GM06990 (cell line): ENCODE results near the gene MUC5AC.
"Not testable (repeated sequence)": the region's sequence is repeated elsewhere in the genome, so short reads cannot be mapped to it uniquely, and the experiment has no call there.

Experiments
- DNase-seq: peaks from one replicate; pipeline ENCODE4 v3.0.0-alpha.2; 2011; ENCODE audit not compliant: insufficient read length; ENCODE audit errors: extremely low read depth
- H3K27me3 ChIP-seq: replicated peaks from 2 replicates; pipeline ENCODE4 v1.6.0; 2011; ENCODE audit warnings: low read length; ENCODE audit not compliant: control insufficient read depth, insufficient read depth
- H3K36me3 ChIP-seq: 2 replicates; pipeline ENCODE4 v1.5.1; 2011; ENCODE audit warnings: low read length; ENCODE audit not compliant: control insufficient read depth, insufficient read depth
- H3K4me3 ChIP-seq: replicated peaks from 2 replicates; pipeline ENCODE4 v1.5.1; 2011; ENCODE audit warnings: low read depth, mild to moderate bottlenecking, control low read depth, low read length
- CTCF ChIP-seq: IDR thresholded peaks from 2 replicates; pipeline ENCODE4 v1.5.1; 2011; ENCODE audit warnings: low read length, control low read depth, mild to moderate bottlenecking, inconsistent platforms; ENCODE audit not compliant: insufficient read depth, poor library complexity, severe bottlenecking

The MUC5AC gene

GRCh38 chr11:1241706-1242105, 84.0 kb downstream of the MUC5AC start:
- Histone ChIP-seq H3K36me3 (no peaks in the 10 kb centered on the region), H3K27me3 (no peaks in the 10 kb centered on the region), H3K4me3 (no peak overlapping the region)
- no peak for TF ChIP-seq CTCF
- DNase-seq = no peak

GRCh38 chr11:1242289-1242688, 84.5 kb downstream of the MUC5AC start:
- H3K27me3 ChIP-seq = no peaks in the 10 kb centered on the region
- H3K4me3 ChIP-seq = no peak overlapping the region
- no peak for TF ChIP-seq CTCF
- DNase-seq = no peak
- no peaks in the 10 kb centered on the region for H3K36me3 ChIP-seq

- not testable (repeated sequence) for DNase-seq, H3K27me3 ChIP-seq, H3K36me3 ChIP-seq, H3K4me3 ChIP-seq
Measured at GRCh38 chr11:1242751-1243150, 85.0 kb downstream of the MUC5AC start.

GRCh38 chr11:1243521-1243920, 85.8 kb downstream of the MUC5AC start:
- not testable (repeated sequence) for H3K36me3 ChIP-seq, DNase-seq, H3K4me3 ChIP-seq, H3K27me3 ChIP-seq

GRCh38 chr11:1244557-1244956, 86.8 kb downstream of the MUC5AC start:
- not testable (repeated sequence) for H3K36me3 ChIP-seq, DNase-seq, H3K27me3 ChIP-seq, H3K4me3 ChIP-seq

- not testable (repeated sequence) for H3K36me3 ChIP-seq
Measured at GRCh38 chr11:1245717-1246116, 88.0 kb downstream of the MUC5AC start.

GRCh38 chr11:1246301-1246700, 88.5 kb downstream of the MUC5AC start:
- not testable (repeated sequence) for H3K4me3 ChIP-seq, H3K36me3 ChIP-seq, DNase-seq, H3K27me3 ChIP-seq

More at GRCh38 chr11:1245717-1246116, 88.0 kb downstream of the MUC5AC start:
- not testable (repeated sequence) for H3K4me3 ChIP-seq, H3K27me3 ChIP-seq, DNase-seq

- not testable (repeated sequence) for DNase-seq, H3K4me3 ChIP-seq, H3K27me3 ChIP-seq, H3K36me3 ChIP-seq
Measured at GRCh38 chr11:1247026-1247425, 89.3 kb downstream of the MUC5AC start.

- H3K4me3 ChIP-seq, DNase-seq, H3K27me3 ChIP-seq: not testable (repeated sequence)
Measured at GRCh38 chr11:1248951-1249350, 91.2 kb downstream of the MUC5AC start.

GRCh38 chr11:1250411-1250810, 92.7 kb downstream of the MUC5AC start:
- not testable (repeated sequence) for H3K4me3 ChIP-seq, DNase-seq, H3K36me3 ChIP-seq, H3K27me3 ChIP-seq

More at GRCh38 chr11:1248951-1249350, 91.2 kb downstream of the MUC5AC start:
- H3K36me3 ChIP-seq = not testable (repeated sequence)
